ENCODE results near the gene IGSF3.

IGSF3 gene

GRCh38 chr1:116558571-116558970 lies 109.0 kb downstream of the IGSF3 start:
- in situ Hi-C loops (cut with HindIII; ENCODE audit: low sequenced_read_pairs): no loop called here
- no peak for TF ChIP-seq CTCF (IDR thresholded peaks at IDR 0.05; ENCODE audit: low read depth, low read length, missing control alignments)
- H3K4me3 ChIP-seq (ENCODE audit: low read depth, low read length): no peak overlapping the region
- no peak for DNase-seq (ENCODE audit: low read depth)

GRCh38 chr1:116558140-116558549 lies 109.4 kb downstream of the IGSF3 start:
- in situ Hi-C loops (cut with HindIII; ENCODE audit: low sequenced_read_pairs): no loop called here
- no peak for TF ChIP-seq CTCF (IDR thresholded peaks at IDR 0.05; ENCODE audit: low read depth, low read length, missing control alignments)
- no peak overlapping the region for H3K4me3 ChIP-seq (ENCODE audit: low read depth, low read length)
- no peak for DNase-seq (ENCODE audit: low read depth)

- no peak for DNase-seq (ENCODE audit: low read depth)
- H3K4me3 ChIP-seq (ENCODE audit: low read depth, low read length): no peak overlapping the region
- no peak for TF ChIP-seq CTCF (IDR thresholded peaks at IDR 0.05; ENCODE audit: low read depth, low read length, missing control alignments)
- in situ Hi-C loops (cut with HindIII; ENCODE audit: low sequenced_read_pairs): no loop called here
Observed at GRCh38 chr1:116557323-116557878, 110.1 kb downstream of the IGSF3 start.

GRCh38 chr1:116556289-116557006 lies 111.1 kb downstream of the IGSF3 start:
- in situ Hi-C loops (cut with HindIII; ENCODE audit: low sequenced_read_pairs): no loop called here
- H3K4me3 ChIP-seq (ENCODE audit: low read depth, low read length): no peak overlapping the region
- DNase-seq (ENCODE audit: low read depth): peak; percentile 91
- TF ChIP-seq CTCF (IDR thresholded peaks at IDR 0.05; ENCODE audit: low read depth, low read length, missing control alignments): peak; percentile 5

GRCh38 chr1:116554924-116555323 lies 112.6 kb downstream of the IGSF3 start:
- no peak for DNase-seq (ENCODE audit: low read depth)
- H3K4me3 ChIP-seq (ENCODE audit: low read depth, low read length): no peak overlapping the region
- in situ Hi-C loops (cut with HindIII; ENCODE audit: low sequenced_read_pairs): no loop called here
- no peak for TF ChIP-seq CTCF (IDR thresholded peaks at IDR 0.05; ENCODE audit: low read depth, low read length, missing control alignments)

- TF ChIP-seq CTCF (IDR thresholded peaks at IDR 0.05; ENCODE audit: low read depth, low read length, missing control alignments): no peak
- in situ Hi-C loops (cut with HindIII; ENCODE audit: low sequenced_read_pairs): no loop called here
- no peak overlapping the region for H3K4me3 ChIP-seq (ENCODE audit: low read depth, low read length)
- DNase-seq (ENCODE audit: low read depth): no peak
Observed at GRCh38 chr1:116553386-116554115, 114.0 kb downstream of the IGSF3 start.

Measured in astrocyte of the cerebellum (primary cell).